HFFc6 (cell line): ENCODE measurements around the gene NPAS3. TPM values are rescaled to one million over a fixed set of nuclear protein-coding genes. Genes with fewer than 3 reads are reported as not detected.

ENCODE experiments used
- DNase-seq: peaks from one replicate; pipeline ENCODE4 v3.0.0-alpha.2; 2018
- H3K27ac Mint-ChIP-seq: 2 replicates; pipeline ENCODE4 v1.8.0; 2020; ENCODE audit warnings: mild to moderate bottlenecking, mixed read lengths
- H3K27me3 Mint-ChIP-seq: 2 replicates; pipeline ENCODE4 v1.8.0; 2021; ENCODE audit warnings: mild to moderate bottlenecking, moderate library complexity, mixed read lengths; ENCODE audit not compliant: insufficient read depth
- H3K36me3 Mint-ChIP-seq: 2 replicates; pipeline ENCODE4 v1.8.0; 2021; ENCODE audit warnings: low read depth, mixed read lengths
- H3K4me1 Mint-ChIP-seq: 2 replicates; pipeline ENCODE4 v1.8.0; 2020; ENCODE audit warnings: low read depth, mixed read lengths
- H3K4me3 Mint-ChIP-seq: 2 replicates; pipeline ENCODE4 v1.8.0; 2020; ENCODE audit warnings: mild to moderate bottlenecking, moderate library complexity, mixed read lengths
- H3K9me3 Mint-ChIP-seq: 2 replicates; pipeline ENCODE4 v1.8.0; 2020; ENCODE audit warnings: mild to moderate bottlenecking, mixed read lengths
- CTCF ChIP-seq: fragments of 200-600 bp; sonication (generic); IDR thresholded peaks from 2 replicates; pipeline ENCODE4 v1.5.0; 2021; ENCODE audit warnings: antibody characterized with exemption, mild to moderate bottlenecking
- total RNA-seq, 6 experiments: library from RNA; stranded (reverse); fragmentation: NEBNext Ultra II Directional; extraction: Animal tissue kit (Norgen Biotek cat#: 25700); gene quantifications; 2 replicates in 1 of 6; 3 replicates in 5 of 6; pipeline ENCODE4 v1.2.3, GENCODE V29; 2021

Gene NPAS3
- total RNA-seq, 6 experiments from 2014 or later, result not detected

DNA sequence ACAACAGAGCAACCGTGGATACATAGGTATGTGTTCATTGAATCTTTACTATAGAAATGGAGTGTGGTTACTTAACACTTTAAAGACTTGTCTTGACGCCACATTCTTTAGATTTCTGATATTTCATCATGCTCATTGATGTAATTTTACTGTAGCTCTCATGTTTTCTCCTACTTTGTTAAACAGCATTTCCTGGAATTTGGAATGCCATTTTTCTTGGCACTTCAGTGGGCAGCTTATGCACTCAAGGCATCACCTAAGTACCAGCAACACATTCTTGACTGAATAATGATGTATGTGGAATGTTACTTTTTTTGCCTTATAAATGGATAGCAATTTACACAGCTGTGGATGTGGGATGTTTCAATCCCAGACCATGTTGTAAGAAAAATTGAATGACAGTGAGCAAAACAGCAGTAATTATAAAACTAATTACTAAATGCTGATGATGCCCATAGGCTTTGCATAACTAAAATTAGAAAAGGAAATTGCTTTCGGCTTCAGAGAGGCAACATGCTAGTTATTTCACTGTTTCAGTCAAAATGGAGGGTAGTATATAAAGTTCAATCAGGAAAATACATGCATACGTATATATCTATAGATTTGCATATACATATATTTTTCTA is 298.5 kb downstream of the NPAS3 start:
- Mint-ChIP-seq H3K9me3 (no peaks in the 10 kb centered on the region; the same call in 1 of the 2 replicates), H3K4me1 (no peaks in the 10 kb centered on the region), H3K36me3 (no peaks in the 10 kb centered on the region; the same call in 1 of the 2 replicates), H3K4me3 (no peak overlapping the region), H3K27me3 (no peaks in the 10 kb centered on the region), H3K27ac (no peak overlapping the region)
- no peak for DNase-seq
- TF ChIP-seq CTCF, result no peak

DNA sequence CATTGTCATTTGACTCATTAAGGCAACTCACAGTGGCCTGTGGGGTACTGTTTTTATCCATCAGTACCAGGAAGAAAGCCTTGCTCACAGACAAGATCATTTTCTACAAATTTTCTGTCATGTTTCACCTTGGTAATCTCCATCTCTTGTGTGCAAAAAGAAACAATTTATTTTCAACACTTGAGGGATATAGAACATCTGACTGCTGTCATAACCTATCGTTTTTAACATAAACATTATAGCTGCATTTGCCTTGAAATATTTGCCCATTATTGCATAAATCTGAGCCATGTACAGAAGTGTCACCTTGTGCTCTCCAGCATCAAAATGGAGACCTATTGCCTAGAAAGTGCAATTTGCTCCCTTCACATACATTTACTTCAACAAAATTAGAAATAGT is 300.8 kb downstream of the NPAS3 start:
- DNase-seq, result no peak
- Mint-ChIP-seq H3K4me1 (no peaks in the 10 kb centered on the region), H3K9me3 (no peaks in the 10 kb centered on the region; the same call in 1 of the 2 replicates), H3K27me3 (no peaks in the 10 kb centered on the region), H3K4me3 (no peak overlapping the region), H3K36me3 (no peaks in the 10 kb centered on the region; the same call in 1 of the 2 replicates), H3K27ac (no peak overlapping the region)
- TF ChIP-seq CTCF, result no peak

DNA sequence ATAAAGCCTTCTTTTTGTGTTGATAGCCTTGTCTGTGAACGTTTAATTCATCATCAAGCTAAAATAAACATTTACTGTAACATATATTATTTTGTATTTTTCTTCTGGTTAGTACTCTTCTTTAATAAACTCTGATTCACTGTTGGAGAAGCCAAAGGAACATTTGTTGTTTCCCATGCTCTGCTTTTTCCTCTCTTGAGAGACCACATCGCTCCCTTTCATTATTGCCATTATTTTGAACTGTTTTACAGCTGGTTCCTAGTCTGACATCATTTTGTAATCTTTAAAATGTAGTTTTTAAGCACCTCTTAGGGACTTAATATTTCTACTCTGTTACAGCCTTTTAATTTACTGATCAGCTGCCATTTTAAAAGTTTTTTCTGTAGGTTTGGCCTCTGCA is 301.8 kb downstream of the NPAS3 start:
- Mint-ChIP-seq H3K27ac (no peak overlapping the region), H3K36me3 (no peaks in the 10 kb centered on the region; the same call in 1 of the 2 replicates), H3K27me3 (no peaks in the 10 kb centered on the region; the same call in 1 of the 2 replicates), H3K4me3 (no peak overlapping the region), H3K4me1 (no peaks in the 10 kb centered on the region), H3K9me3 (no peaks in the 10 kb centered on the region; the same call in 1 of the 2 replicates)
- no peak for DNase-seq
- TF ChIP-seq CTCF, result no peak

- H3K4me1 Mint-ChIP-seq, result no peaks in the 10 kb centered on the region
- DNase-seq, result no peak
- no peak overlapping the region for H3K4me3 Mint-ChIP-seq
- TF ChIP-seq CTCF, result no peak
- H3K9me3 Mint-ChIP-seq, result no peaks in the 10 kb centered on the region; the same call in 1 of the 2 replicates
- no peak overlapping the region for H3K27ac Mint-ChIP-seq
- no peaks in the 10 kb centered on the region for H3K36me3 Mint-ChIP-seq
- no peaks in the 10 kb centered on the region; the same call in 1 of the 2 replicates for H3K27me3 Mint-ChIP-seq
Observed at GRCh38 chr14:33241331-33241730, 302.7 kb downstream of the NPAS3 start.

GRCh38 chr14:33249233-33249820 is 310.6 kb downstream of the NPAS3 start:
- Mint-ChIP-seq H3K27me3 (no peaks in the 10 kb centered on the region; the same call in none of the 2 replicates), H3K9me3 (peaks cover 3% of the 10 kb centered on the region; the same call in 1 of the 2 replicates), H3K4me3 (no peak overlapping the region), H3K27ac (no peak overlapping the region), H3K4me1 (no peaks in the 10 kb centered on the region), H3K36me3 (no peaks in the 10 kb centered on the region)
- DNase-seq, result no peak
- TF ChIP-seq CTCF, result no peak
